PC-3 (cell line): ENCODE results near the gene RBM18.

ENCODE experiments used
- CTCF ChIP-seq: fragments of 300-600 bp; sonication (generic); conservative IDR thresholded peaks from 2 replicates; pipeline ENCODE4 v1.5.1; 2017; ENCODE audit warnings: antibody characterized with exemption, low read depth, mild to moderate bottlenecking, low read length
- EZH2phosphoT487 ChIP-seq: fragments of 300-600 bp; sonication (generic); IDR thresholded peaks from 2 replicates; pipeline ENCODE4 v1.6.1; 2018; ENCODE audit warnings: mild to moderate bottlenecking, antibody characterized with exemption, low read length, borderline replicate concordance

DNA sequence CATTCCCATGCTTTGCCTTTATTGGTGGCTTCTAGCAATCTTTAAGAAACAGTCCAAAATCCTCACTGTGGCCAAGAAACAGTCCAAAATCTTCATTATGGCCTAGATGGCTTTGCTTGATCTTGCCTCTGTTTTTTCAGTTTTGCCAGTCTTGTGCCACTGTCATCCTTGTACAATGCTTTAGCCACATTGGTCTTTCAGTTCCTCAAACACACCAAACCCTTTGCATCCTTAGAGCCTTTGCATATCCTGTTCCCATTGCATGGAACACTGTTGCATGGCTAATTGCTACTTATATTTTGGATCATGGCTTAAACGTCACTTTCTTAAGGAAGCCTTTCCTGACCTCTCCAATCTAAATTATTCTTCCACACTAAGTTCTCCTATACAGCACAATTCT lies 22.1 kb upstream of the RBM18 start:
- TF ChIP-seq CTCF (no peak), EZH2phosphoT487 (no peak)
